ENCODE data around the gene PRPH2. TPM values are rescaled to one million over a fixed set of nuclear protein-coding genes. Genes with fewer than 3 reads are reported as not detected.

The PRPH2 gene
- polyA plus RNA-seq (2011; rRNA removed) (0.86 and 0.97 TPM in 2 replicates), polyA minus RNA-seq (2011; rRNA and poly(A)+ RNA removed) (1.3 and 1.8 TPM in 2 replicates)

- POLR2A ChIA-PET: no interaction called here
- CTCF ChIA-PET: no interaction called here
- no peak for TF ChIP-seq CTCF (IDR thresholded peaks at IDR 0.05; ENCODE audit: low read depth, low read length)
- no peak for DNase-seq (ENCODE audit: low read depth, low spot score)
- H3K27ac ChIP-seq (ENCODE audit: low read depth, low read length): no peak within 1 kb of the TSS
- H3K27me3 ChIP-seq (ENCODE audit: control insufficient read depth, insufficient read depth, low read length): peaks cover 2% of the 10 kb centered on the region
- H3K9me3 ChIP-seq (ENCODE audit: control insufficient read depth, insufficient read depth, low read length): peaks cover 2% of the 10 kb centered on the region; the same call in 1 of the 2 replicates
- H3K4me3 ChIP-seq (ENCODE audit: low read depth, low read length): no peak within 1 kb of the TSS
Measured at GRCh38 chr6:42722497-42722896, at the start of gene PRPH2. Gene PRPH2 (minus strand): TSS chr6:42722597. CDS start chr6:42722334, 263 bp downstream.

- no peaks in the 10 kb centered on the region for H3K9me3 ChIP-seq (ENCODE audit: control insufficient read depth, insufficient read depth, low read length)
- CTCF ChIA-PET: no interaction called here
- POLR2A ChIA-PET: interaction anchor here (1.0 kb wide), 1 partner anchor 25 kb away, joined by 3 read pairs; no protein-coding TSS in a partner anchor
- no peak overlapping the region for H3K4me3 ChIP-seq (ENCODE audit: low read depth, low read length)
- no peak for DNase-seq (ENCODE audit: low read depth, low spot score)
- TF ChIP-seq CTCF (IDR thresholded peaks at IDR 0.05; ENCODE audit: low read depth, low read length): no peak
- no peaks in the 10 kb centered on the region for H3K27me3 ChIP-seq (ENCODE audit: control insufficient read depth, insufficient read depth, low read length)
- no peak overlapping the region for H3K27ac ChIP-seq (ENCODE audit: low read depth, low read length)
Measured at GRCh38 chr6:42771741-42772100, 49.3 kb upstream of the PRPH2 start.

- CTCF ChIA-PET: interaction anchor here (1.0 kb wide), 1 partner anchor 43 kb away, joined by 3 read pairs; no protein-coding TSS in a partner anchor
- Histone ChIP-seq H3K4me3 (ENCODE audit: low read depth, low read length) (no peak overlapping the region), H3K9me3 (ENCODE audit: control insufficient read depth, insufficient read depth, low read length) (no peaks in the 10 kb centered on the region), H3K27me3 (ENCODE audit: control insufficient read depth, insufficient read depth, low read length) (no peaks in the 10 kb centered on the region), H3K27ac (ENCODE audit: low read depth, low read length) (no peak overlapping the region)
- no peak for TF ChIP-seq CTCF (IDR thresholded peaks at IDR 0.05; ENCODE audit: low read depth, low read length)
- no peak for DNase-seq (ENCODE audit: low read depth, low spot score)
- POLR2A ChIA-PET: interaction anchor here (1.7 kb wide), 1 partner anchor 24 kb away, joined by 7 read pairs; the partner anchor contains the start of gene TBCC
Measured at GRCh38 chr6:42769836-42770235, 47.4 kb upstream of the PRPH2 start.

GRCh38 chr6:42769051-42769450 lies 46.7 kb upstream of the PRPH2 start:
- TF ChIP-seq CTCF (IDR thresholded peaks at IDR 0.05; ENCODE audit: low read depth, low read length): no peak
- CTCF ChIA-PET: no interaction called here
- POLR2A ChIA-PET: interaction anchor here (0.8 to 1.0 kb wide), 3 partner anchors 13 to 23 kb away, joined by 3 to 6 read pairs (median 3); partner anchors contain the start of genes BICRAL and TBCC
- H3K9me3 ChIP-seq (ENCODE audit: control insufficient read depth, insufficient read depth, low read length): no peaks in the 10 kb centered on the region
- no peak overlapping the region for H3K4me3 ChIP-seq (ENCODE audit: low read depth, low read length)
- no peaks in the 10 kb centered on the region for H3K27me3 ChIP-seq (ENCODE audit: control insufficient read depth, insufficient read depth, low read length)
- no peak for DNase-seq (ENCODE audit: low read depth, low spot score)
- H3K27ac ChIP-seq (ENCODE audit: low read depth, low read length): no peak overlapping the region

GRCh38 chr6:42766163-42766670 lies 43.8 kb upstream of the PRPH2 start:
- Histone ChIP-seq H3K27me3 (ENCODE audit: control insufficient read depth, insufficient read depth, low read length) (no peaks in the 10 kb centered on the region), H3K27ac (ENCODE audit: low read depth, low read length) (no peak overlapping the region), H3K4me3 (ENCODE audit: low read depth, low read length) (no peak overlapping the region), H3K9me3 (ENCODE audit: control insufficient read depth, insufficient read depth, low read length) (no peaks in the 10 kb centered on the region)
- no peak for DNase-seq (ENCODE audit: low read depth, low spot score)
- TF ChIP-seq CTCF (IDR thresholded peaks at IDR 0.05; ENCODE audit: low read depth, low read length): no peak
- POLR2A ChIA-PET: interaction anchor here (0.9 to 2.0 kb wide), 2 partner anchors 16 to 20 kb away, joined by 4 to 7 read pairs; partner anchors contain the start of genes BICRAL and TBCC
- CTCF ChIA-PET: no interaction called here

Measured in AG04450 (cell line).